ENCODE data around the gene JUND.

GRCh38 chr19:18320865-18321733 is 39.7 kb upstream of the JUND start:
- TF ChIP-seq CTCF (IDR thresholded peaks at IDR 0.05; ENCODE audit: insufficient read depth, low read length) (no peak), REST (IDR thresholded peaks at IDR 0.05; ENCODE audit: insufficient replicate concordance, low read depth) (no peak)

Data from HL-60 (cell line).